Epithelial cell of esophagus (primary cell): ENCODE data around the gene ARMC9.
A peak's percentile ranks its signal among the peaks of the same experiment; 100 is the strongest.

Source experiments
- DNase-seq: peaks from one replicate; pipeline ENCODE4 v3.0.0; 2010; ENCODE audit warnings: low read depth
- H3K4me3 ChIP-seq: 2 replicates; pipeline ENCODE4 v1.5.1; 2011; ENCODE audit warnings: mild to moderate bottlenecking, low read length, control low read depth
- CTCF ChIP-seq: IDR thresholded peaks from 2 replicates; pipeline ENCODE4 v1.5.1; 2011; ENCODE audit warnings: low read depth, mild to moderate bottlenecking, low read length, control low read depth, inconsistent platforms; ENCODE audit not compliant: insufficient read depth; ENCODE audit errors: missing control alignments

ARMC9 gene

GRCh38 chr2:231332872-231333500 lies 134.6 kb downstream of the ARMC9 start:
- H3K4me3 ChIP-seq: no peak overlapping the region
- peak; percentile 42 for DNase-seq
- no peak for TF ChIP-seq CTCF

DNA sequence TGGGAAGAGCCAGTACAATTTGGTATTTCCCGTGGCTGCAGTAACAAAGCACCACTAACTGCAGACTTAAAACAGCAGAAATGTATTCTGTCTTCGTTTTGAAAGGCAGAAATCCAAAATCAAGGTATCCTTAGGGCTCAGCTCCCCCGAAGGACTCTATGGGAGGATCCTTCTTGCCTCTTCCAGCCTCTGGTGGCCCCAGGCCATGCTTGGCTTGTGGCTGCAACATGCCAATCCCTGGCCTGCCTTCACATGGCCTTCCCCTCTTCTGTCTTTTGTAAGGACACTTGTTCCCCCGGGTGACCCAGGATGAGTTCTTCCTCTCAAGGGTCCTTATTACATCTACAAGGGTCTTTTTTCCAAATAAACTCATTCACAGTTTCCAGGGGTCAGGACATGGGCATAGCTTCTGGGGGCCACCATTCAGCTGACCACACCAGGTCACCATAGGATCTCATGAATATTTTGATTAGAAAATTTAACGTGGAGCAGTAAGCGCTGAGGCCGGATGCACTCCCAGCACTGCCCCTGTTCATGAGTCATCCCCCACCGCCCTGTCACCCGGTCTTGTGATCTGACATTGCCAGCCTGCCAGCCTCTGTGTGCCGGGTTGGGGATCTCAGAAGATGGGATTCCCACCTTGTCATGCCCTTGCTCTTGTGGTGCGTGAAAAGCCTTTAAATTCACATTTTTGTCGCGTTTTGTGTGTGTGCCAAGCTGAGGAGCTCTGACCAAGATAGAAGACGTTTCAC lies 135.9 kb downstream of the ARMC9 start:
- no peak for DNase-seq
- H3K4me3 ChIP-seq: no peak overlapping the region
- TF ChIP-seq CTCF: no peak

DNA sequence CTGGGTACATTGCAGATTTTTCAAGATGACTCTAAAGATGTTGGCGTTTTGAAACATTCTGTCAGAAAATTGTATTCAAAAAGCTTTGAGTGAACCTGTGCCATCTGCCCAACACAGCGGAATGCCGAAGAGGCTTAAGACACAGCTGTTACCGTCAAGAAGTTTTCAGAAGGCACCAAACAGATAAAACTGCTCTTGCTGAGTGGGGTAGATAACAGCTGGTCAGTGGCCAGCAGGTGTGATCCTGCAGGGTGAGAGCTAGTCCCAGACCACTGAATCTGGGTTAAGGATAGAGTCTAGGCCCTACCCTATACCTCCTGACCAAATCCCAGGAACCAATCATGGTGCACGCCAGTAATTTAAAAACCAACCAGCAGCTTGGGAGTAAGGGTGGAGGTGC lies 136.6 kb downstream of the ARMC9 start:
- no peak for TF ChIP-seq CTCF

DNA sequence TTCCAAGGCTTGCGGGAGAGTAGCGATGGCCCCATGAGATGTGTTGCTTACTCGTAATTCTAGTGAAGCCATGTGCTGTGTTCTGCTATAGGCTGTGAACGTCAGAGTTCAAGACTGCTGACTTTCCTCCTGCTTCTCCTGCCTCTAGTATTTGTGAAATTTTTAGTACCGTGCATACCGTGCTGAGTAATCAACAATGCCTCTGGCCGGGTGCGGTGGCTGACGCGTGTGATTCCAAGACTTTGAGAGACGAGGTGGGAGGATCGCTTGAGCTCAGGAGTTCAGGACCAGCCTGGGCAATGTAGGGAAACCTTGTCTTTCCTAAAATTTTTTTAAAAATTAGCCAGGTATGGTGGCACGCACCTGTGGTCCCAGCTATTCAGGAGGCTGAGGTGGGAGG lies 137.2 kb downstream of the ARMC9 start:
- DNase-seq: no peak
- no peak for TF ChIP-seq CTCF
- no peak overlapping the region for H3K4me3 ChIP-seq

More for the DNA sequence above, 136.6 kb downstream of the ARMC9 start:
- DNase-seq: no peak
- H3K4me3 ChIP-seq: no peak overlapping the region

- no peak for DNase-seq
- no peak for TF ChIP-seq CTCF
- H3K4me3 ChIP-seq: no peak overlapping the region
Measured at GRCh38 chr2:231336236-231336635, 137.8 kb downstream of the ARMC9 start.

DNA sequence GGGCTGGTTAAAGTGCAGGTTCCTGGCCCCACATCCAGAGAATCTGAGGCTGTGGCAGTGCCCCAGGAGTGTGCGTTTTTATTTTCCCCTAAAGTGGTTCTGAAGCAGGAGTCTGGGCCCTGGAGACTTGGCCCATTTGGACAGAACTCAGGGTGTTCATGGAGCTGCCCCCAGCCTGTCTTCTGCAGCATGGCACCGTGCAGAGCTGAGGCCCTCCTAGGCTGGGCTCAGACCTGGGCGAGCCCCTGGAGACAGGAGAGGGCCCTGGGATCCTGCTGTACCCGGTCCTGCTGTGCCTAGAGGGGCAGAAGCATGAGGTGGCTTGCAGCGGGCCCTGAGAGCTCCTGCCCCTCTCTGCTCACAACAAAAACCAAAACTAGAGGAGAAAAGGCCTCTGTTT lies 138.3 kb downstream of the ARMC9 start:
- TF ChIP-seq CTCF: no peak
- H3K4me3 ChIP-seq: no peak overlapping the region
- DNase-seq: no peak
